DLD1 (cell line): ENCODE measurements around the gene ZNF423.
"Not testable (repeated sequence)": the region's sequence is repeated elsewhere in the genome, so short reads cannot be mapped to it uniquely, and the experiment has no call there.

ENCODE experiments used
- in situ Hi-C: cut with HindIII; loops from 2 replicates; pipeline ENCODE4 v1.10.0; 2017; ENCODE audit warnings: low sequenced_read_pairs

ZNF423 gene

GRCh38 chr16:49874613-49875237 is 18.8 kb upstream of the ZNF423 start:
- in situ Hi-C loops, result no loop called here

- in situ Hi-C loops, result not testable (repeated sequence)
Observed at GRCh38 chr16:49871824-49872223, 15.9 kb upstream of the ZNF423 start.

DNA sequence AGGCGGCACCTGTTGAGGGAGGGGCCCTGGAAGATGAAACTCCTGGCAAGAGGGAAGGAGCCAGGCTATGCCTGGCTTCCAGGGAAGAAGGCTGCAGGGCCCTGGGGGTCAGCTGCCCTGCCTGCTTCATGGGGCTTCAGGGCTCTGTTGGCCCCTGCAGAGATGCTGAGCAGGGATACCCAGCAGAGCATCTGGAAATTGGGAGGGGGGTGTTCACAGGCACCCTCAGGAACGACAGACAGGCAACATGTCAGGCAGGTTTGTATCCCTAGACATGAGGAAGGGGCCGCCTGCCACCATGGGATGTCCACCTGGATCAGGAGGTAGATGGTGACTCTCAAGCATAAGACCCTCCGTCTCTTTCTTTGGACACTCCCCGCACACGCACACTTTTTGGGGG is 13.8 kb upstream of the ZNF423 start:
- in situ Hi-C loops, result no loop called here

GRCh38 chr16:49867796-49868668 is 12.1 kb upstream of the ZNF423 start:
- in situ Hi-C loops, result no loop called here

GRCh38 chr16:49867234-49867633 is 11.3 kb upstream of the ZNF423 start:
- in situ Hi-C loops, result no loop called here

DNA sequence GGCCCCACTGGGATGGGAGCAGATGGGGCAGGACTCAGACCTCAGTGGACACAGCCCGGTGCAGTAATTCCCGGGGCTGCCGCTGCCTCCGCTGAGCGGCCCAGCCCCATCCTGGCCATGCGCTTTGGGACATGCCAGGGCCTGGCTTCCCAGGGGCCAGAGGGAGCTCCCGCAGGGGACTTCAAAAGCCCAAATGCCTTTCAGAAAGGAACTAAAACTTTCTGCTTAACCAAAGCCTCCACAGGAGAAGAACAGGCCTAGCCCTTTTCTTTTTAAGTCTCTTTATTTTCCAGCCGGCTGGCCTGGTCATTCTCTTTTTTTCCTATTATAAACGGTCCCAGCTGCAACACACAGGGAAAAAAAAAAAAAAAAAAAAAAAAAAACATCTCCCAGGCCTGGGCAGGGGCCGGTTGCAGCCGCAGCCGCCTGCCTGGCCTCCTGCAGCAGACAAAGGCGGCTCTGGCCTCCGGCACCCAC is 10.7 kb upstream of the ZNF423 start:
- in situ Hi-C loops, result no loop called here

DNA sequence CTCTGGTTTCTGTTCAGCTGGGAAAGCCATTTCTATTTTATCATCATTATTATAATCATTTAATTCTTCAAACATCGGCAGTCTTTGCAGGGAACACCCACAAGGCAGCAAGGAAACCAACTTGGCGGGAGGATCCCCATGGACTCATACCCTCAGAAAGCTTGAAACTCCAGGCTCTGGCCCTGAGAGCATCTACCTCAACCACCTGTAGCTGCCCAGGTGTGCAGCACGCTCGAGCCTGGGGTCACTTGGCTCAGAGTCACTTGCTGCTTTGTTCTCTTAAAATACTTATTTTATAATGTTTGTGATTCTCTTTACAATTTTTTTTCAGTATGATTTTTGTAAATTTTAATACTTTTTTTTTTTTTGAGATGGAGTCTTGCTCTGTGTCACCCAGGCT is 6.8 kb upstream of the ZNF423 start:
- in situ Hi-C loops, result no loop called here

- in situ Hi-C loops, result no loop called here
Observed at GRCh38 chr16:49861299-49861698, 5.4 kb upstream of the ZNF423 start.

GRCh38 chr16:49860593-49860992 is 4.7 kb upstream of the ZNF423 start:
- in situ Hi-C loops, result no loop called here

- in situ Hi-C loops, result no loop called here
Observed at GRCh38 chr16:49859125-49859811, 3.4 kb upstream of the ZNF423 start.

DNA sequence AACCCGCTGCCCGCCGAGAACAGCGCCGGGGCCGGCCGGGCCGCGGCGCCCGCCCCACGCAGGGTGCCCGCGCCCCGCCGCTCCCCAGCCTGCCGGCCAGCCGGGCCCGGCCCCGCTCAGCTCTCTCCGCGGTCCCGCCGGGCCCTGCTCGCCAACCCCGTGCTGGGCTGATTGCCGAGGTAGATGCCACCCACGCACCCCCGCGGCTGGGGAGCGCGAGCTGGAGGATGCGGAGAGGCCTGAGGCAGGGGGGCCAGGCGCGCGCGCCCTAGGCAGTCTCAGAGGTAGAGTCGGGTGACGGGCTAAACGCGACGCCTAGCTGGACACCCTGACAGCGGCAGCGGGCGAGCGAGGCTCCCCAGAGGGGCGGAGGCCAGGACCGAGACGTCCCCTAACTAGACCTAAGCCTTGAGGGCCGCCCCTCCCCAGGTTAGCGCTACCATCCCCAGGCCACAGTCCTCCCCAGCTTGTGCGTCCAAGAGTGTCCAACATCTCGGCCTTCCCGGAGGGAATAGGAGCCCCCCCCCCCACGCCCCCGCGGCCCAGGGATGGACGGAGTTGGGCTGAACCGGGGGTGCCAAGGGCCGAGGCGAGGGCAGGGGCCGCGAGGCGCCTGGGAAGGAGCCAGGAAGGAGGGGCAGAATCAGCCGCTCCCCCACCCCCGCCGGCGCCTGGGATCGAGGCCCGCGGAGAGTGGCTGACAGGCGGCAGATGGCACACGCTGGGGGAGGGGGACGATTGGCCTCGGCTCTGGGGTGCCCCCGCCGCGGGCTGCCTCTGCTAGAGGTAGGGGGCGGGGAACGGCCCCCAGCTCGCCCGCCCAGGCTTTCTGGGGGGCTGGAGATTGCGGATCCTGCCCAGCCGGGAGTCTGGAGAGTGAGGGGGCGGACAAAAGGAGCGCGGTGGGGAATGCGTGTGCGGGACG is 2.5 kb upstream of the ZNF423 start:
- in situ Hi-C loops, result no loop called here

GRCh38 chr16:49857423-49858181 is 1.7 kb upstream of the ZNF423 start:
- in situ Hi-C loops, result no loop called here

GRCh38 chr16:49856672-49857330 is 889 bp upstream of the ZNF423 start:
- in situ Hi-C loops, result no loop called here

- in situ Hi-C loops, result no loop called here
Observed at GRCh38 chr16:49855280-49855821, 561 bp downstream of the ZNF423 start.

DNA sequence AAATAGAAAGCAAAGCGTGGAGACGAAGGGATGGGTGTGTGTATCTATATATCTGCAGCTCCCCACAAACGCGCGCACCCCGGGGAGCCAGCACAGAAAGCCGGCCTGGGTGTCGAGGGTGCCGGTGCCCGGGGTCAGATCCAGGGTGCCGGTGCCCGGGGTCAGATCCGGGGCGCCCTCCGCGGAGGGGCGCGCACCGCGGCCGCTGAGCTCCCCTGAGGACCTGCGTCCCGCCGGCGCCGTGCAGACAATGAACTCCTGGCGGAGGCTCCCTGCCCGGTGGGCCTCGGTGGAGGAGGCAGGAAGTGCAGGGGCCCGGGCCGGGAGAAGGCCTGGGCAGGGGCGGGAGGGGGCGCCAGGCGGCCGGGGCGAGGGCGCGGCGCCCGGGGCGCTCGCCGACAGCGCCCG is 1.1 kb downstream of the ZNF423 start:
- in situ Hi-C loops, result no loop called here

- in situ Hi-C loops, result no loop called here
Observed at GRCh38 chr16:49854188-49854795, 1.6 kb downstream of the ZNF423 start.

DNA sequence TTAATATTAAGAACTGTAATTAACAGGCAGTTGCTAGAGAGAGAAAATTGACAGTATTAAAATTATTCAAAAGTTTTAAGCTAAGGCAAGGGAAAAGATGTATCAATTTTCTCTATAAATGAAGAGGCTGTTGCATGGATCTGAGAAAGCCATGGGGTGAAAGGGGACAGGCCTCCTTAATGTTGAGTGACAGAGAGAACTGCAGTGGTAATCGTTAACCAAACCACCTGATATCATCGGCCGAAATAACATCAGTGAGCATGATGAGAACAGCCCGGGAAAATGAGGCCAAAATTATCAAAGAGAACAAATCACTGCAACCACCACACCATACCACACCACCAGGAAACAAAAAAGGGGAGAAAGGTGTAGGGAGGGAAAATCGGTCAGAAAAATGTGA is 3.6 kb downstream of the ZNF423 start:
- in situ Hi-C loops, result no loop called here

- in situ Hi-C loops, result no loop called here
Observed at GRCh38 chr16:49851468-49851787, 4.5 kb downstream of the ZNF423 start.
